NCI-H1694 (cell line): ENCODE data around the gene RIN3.

Experiments used
- DNase-seq: peaks from one replicate; lab custom pipeline; 2025; lab: John Stamatoyannopoulos, UW

RIN3 gene

DNA sequence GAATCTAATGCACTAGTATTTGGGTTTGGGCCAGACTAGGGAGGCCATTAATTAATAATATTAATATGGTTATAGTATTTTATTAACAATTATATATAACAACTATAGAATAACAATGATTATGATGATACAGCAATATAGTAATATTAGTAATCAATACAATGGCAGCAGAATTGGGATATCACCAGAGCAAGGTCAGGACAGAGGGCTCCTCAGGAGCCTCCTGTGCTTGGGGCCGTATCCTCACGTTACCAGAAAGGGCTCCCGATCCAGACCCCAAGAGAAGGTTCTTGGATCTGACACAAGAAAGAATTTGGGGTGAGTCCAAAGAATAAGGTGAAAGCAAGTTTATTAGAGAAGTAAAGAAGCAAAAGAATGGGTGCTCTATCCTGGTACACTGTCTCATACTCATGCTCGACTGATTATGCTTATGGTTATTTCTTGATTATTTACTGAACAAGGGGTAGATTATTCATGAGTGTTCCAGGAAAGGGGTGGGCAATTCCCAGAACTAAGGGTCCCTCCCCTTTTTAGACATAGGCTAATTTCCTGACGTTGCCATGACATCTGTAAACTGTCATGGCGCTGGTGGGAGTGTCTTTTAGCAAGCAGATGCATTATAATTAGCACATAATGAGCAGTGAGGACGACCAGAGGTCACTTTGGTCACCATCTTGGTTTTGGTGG lies 61.6 kb downstream of the RIN3 start:
- DNase-seq: no peak

DNA sequence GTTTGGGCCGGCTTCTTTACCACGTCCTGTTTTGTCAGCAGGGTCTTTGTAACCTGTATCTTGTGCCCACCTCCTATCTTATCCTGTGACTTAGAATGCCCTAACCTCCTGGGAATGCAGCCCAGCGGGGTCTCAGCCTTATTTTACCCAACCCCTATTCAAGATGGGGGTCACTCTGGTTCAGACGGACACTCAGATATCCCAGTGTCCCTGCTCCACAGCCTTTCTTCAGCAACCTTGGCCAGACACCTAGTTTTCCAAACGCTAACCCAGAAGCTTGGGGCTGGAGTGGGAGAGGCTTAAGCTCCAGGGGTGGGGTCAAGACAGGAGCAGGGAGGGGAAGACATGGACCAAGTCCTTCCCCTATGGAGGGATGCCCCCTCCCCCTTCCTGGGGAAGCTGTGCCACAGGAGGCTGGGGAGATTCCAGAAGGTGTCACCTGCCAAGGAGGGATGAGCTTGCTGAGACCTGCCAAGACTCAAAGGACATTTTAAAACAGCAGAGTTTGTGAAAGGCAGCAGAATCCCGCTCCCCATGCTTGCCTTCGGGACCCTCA lies 62.2 kb downstream of the RIN3 start:
- DNase-seq: no peak

DNA sequence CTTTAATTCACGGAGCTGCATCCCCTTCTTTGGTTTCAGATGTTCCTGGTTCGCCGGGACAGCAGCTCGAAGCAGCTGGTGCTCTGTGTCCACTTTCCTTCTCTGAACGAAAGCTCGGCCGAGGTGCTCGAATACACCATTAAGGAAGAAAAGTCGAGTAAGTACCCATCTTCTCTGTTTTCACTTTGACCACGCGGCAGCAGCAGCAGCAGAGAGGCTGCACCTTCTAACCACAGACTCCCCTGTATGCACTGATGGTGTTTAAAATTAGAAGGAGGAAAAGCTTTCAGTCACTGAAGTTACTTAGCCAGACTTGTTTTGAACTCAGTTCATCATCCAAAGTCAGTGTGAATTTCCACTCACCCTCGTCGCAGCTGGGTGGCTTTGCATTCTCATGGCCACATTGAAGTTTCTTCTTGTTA lies 63.8 kb downstream of the RIN3 start:
- no peak for DNase-seq

DNA sequence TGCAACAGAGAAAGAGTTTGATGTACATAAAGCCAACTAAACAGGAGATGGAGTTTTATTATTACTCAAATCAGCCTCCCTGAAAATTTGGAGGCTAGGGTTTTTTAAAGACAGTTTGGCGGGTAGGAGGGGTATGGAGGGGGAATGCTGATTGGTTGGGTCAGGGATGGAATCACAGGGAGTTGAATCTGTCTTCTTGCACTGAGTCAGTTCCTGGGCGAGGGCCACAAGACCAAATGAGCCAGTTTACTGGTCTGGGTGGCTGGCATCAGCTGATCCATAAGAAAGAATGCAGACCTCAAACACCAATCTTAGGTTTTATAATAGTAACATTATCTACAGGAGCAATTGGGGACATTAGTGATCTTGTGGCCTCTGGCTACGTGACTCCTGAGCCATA lies 64.9 kb downstream of the RIN3 start:
- DNase-seq: no peak

DNA sequence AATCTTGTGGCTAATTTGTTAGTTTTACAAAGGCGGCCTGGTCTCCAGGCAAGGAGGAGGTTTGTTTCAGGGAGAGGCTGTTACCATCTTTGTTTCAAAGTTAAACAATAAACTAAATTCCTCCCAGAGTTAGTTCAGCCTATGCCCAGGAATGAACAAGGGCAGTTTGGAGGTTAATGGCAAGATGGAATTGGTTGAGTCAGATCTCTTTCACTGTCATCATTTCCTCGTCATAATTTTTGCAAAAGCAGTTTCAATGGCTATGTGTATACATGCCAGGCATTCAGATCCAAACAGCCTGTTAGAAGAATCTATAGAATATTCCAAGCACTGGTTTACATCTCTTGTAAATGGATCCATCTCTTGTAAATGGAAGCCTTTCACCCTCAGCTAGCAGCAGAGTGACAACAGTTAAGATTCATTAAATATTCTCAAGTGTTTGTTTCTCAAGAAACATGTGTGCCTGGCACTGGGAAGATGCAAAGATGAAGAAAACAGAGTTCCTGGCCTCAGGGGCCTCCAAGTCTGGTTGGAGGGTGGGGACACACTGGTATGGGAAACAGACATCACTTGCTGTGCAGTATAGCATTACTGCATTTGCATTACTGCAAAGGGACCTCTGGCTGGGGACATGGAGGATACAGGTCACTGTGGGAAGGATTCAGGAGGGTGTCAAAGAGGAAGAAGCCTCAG lies 65.8 kb downstream of the RIN3 start:
- DNase-seq: no peak

DNA sequence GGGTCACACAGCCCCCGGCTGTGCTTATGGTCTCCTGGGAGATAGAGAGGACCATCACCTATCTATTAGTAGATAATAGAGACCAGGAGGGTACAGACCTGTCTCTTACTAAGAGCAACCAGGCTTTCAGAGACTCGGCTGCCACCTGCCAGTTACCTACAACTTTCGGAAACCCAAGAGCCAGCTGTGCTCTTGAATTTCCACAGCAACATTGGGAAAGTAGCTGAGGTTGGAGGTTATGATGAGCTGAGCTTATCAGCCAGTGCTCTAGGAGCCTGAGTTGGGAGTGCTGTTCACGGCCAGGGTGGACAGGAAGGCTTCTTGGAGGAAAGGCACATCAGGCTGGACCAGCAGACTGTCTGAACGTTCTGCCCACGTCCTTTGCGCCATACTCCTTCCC lies 67.6 kb downstream of the RIN3 start:
- DNase-seq: no peak

DNA sequence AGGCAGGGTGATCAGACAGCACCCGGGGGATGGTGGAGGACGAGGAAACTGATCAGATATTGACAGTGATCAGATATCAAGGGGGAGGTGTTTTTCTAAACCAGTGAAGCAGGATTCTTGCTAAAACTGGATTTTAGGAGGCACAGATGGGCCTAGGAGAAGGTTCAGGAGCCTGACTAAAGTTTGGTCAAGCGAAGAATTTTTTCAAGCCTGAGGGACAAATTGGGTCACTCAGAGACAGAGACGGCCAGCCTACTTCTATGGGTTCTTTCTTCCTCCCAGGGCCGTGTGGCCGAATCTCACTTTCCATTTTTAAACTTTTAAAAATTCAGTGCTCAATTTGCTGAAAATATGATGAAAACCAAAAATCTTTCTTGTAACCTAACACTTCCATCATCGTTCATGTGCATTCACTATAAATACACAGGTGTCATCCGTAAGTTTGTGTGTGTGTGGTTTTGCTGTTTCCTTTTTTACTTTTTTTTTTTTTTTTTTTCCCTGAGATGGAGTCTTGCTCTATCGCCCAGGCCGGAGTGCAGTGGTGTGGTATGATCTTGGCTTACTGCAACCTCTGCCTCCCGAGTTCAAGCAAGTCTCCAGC lies 68.5 kb downstream of the RIN3 start:
- DNase-seq: no peak

DNA sequence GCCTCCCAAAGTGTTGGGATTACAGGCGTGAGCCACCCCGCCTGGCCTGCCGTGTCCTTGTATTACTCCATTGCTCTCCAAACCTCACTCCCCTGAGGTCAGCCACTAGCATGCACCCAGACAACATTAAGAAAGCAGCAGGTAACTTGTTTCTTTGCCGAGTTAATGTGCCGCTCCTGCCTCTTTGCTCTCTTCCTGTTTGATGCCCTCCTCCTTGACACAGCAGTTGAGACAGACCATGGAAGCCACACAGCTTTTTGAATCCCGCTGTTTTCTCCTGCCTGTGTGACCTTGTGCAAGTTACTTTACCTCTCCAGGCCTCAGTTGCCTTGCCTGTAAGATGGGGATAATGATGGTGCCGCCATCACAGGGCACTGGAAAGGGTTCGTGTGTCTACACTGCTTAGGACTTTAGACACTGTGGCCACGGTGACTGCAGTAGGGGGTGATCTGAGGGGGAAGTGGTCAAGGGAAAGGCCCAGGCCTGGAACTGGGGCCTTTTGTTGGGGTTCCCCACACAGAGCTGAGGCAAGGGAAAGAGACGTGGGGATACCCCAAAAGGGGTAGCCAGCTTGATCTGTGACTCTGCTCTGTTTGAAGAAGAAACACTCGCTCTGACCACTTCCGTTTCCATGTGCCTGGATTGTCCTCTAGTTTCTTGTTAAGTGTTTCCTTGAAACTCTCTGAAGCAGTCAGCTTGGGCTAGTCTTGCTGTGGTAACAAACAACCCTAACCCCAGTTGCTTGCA lies 69.3 kb downstream of the RIN3 start:
- no peak for DNase-seq

DNA sequence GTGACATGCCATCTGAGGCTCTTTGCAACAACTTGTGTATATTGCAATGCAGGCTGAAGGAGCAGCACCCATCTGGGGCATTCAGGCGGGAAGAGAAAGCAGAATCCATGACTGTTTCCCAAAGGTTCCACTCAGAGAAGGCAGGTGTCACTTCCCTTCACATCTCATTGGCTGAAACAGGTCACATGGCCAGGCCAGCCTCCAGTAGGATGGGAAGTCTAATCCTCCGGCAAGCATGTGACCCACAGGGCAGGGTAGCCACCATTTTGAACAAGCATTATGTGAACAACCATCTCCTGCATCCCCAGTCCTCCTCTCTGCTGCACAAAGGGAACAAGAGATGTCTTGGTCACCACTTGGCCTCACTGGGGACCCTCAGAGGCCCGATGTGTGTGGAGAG lies 70.6 kb downstream of the RIN3 start:
- no peak for DNase-seq

DNA sequence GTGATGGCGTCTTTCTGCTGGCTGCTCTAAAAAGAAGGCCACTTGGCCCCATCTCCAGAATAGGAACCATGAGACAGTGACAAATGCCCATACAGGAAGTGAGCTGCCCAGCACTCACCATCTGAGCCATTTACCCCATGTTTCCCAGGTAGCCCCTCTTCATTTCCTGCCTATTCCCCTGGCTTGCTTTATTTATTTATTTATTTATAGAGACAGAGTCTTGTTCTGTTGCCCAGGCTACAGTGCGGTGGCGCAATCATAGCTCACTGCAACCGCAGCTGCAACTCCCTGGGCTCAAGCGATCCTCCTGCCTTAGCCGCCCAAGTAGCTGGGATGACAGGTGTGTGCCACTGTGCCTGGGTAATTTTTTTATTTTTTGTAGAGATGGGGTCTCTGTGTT lies 71.2 kb downstream of the RIN3 start:
- no peak for DNase-seq

DNA sequence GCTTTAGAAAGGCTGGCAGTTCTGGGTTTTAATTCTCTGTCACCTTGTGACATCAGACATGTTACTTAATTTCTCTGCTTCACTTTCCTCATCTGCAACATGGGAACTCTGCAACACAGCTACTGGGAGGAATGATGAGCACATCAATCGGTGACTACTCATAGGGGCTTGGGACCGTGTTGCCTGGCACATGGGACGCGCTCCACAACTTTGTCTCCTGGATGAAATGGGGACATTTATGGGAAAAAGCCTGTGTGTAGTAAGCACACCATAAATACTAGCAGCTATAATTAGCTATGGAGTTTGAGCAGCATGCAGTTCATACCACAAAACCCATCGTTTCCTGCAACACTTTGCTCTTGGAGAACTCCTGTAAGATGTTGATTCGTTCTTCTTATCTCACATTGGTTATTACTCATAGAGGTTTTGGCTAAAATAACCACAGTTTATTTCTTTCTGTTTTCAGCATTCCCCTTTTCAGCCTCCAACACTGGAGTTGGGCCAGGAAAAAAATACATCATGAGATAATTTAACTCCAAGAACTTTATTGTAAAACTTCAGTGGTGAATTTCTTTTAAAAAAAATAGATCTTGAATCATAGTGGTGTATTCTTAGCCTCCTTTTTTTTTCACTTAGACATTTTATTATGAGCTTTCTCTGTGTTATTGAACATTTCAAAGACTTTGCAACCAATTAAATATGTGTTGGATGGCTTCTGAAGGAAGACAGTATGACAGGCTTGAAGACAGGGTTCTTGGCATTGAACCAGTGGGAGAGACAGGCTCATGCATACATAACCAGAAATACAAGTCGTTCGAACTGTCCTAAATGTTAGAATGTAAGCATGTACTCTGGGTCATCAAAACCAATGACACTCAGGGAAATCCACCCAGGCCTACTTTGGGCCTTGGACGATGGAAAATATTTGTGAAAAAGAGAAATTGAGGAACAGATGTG lies 72.7 kb downstream of the RIN3 start:
- no peak for DNase-seq

DNA sequence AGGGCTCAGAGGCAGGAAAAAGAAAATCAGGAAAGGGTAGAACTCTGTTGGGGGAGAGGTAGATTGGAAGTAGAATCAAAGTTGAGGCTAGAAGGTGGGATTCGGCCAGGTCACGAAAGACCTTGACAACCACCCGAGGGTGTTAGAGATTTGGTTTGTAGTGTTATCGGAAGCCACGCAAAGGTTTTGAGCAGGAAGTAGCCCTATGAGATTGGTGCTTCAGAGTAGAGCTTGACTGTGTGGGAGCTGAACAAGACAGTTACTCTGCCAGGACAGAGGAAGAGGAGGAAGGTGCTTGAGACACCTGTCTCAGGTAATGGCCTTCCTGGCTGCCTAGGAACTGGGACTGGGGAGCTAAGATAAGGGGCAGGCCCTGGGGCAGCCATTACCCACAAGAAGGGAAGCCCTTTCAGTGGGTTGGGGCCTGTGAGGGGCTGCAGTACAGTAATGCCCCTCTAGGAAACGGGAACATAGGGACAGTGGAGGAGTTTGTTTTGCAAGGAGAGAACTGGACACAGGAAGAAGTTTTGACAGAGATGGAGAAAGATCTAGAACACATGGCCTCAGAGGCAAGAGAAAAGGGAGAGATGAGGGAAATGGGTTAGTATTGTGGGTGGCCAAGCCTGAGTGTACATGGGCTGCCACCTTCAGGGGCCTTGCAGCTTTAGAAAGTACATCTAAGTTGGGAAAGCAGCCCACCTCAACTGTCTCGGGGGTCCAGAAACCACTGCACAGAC lies 73.5 kb downstream of the RIN3 start:
- DNase-seq: no peak

DNA sequence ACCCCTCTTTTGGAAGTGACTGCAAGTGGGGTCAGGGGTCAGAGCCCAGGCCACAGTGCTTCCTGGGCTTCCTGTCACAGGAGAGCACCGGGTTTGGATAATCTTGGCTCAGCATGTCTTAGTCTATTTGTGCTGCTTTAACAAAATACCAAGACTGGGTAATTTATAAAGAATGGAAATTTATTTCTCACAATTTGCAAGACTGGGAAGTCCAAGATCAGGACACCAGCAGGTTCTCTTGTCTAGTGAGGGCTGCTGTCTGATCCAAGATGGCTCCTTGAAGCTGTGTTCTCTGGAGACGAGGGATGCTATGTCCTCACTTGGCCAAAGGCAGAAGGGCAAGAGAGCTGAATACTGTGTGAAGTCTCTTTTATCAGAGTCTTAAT lies 74.1 kb downstream of the RIN3 start:
- no peak for DNase-seq

DNA sequence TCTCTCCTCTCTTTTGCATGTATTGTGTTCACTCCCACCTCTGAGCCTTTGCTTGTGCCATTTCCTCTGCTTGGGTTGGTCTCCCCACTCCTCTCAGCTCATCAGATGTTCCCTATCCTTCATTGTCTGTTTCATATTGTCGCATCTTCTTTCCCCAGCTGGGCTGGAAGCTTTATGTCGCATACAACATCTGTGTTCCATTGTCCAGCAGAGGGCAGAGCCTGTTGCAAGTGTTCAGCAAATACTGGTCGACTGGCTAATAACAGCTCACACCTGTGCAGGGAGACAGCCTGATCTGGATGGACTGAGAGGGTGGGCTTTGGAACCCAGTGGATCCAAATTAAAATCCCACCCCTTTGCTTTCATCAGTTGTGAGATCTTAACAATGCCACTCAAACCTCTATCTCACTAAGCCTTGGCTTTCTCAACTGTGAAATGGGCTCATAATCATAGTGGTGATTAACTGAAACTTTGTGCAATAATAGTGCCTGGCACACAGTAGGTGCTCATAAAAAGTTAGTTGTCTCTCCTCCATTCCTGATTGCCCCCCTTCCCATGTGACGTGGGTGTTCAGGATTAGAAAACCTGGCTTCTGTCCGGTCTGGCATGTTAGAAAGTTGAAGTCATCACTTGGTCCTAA lies 75.8 kb downstream of the RIN3 start:
- DNase-seq: no peak

DNA sequence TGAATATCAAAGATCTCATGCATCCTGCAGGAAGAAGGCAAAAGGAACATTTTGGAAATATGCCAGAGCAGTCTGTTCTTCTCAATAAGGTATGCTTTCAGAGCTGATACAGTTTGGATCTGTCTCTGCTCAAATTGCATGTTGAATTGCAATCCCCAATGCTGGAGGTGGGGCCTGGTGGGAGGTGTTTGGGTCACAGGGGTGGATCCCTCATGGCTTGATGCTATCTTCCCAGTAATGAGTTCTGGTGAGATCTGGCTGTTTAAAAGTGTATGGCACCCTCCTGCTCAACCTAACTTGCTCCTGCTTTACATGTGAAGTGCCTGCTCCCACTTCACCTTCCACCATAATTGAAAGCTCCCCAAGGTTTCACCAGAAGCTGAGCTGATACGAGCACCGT lies 76.6 kb downstream of the RIN3 start:
- no peak for DNase-seq

DNA sequence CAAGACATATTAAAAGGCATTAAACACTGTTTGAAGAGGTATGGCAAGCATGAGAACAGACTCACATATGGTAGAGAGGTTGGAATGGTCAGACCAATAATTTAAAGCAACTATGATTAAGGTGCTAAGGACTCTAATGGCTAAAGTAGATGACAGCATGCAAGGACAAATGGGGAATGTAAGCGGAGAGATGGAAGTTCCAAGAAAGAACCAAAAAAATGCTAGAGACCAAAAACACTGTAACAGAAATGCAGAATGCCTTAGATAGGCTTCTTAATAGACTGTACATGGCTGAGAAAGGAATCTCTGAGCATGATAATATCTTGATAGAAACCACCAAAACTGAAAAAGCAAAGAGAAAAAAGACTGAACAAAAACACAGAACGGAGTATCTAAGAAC lies 77.4 kb downstream of the RIN3 start:
- no peak for DNase-seq

DNA sequence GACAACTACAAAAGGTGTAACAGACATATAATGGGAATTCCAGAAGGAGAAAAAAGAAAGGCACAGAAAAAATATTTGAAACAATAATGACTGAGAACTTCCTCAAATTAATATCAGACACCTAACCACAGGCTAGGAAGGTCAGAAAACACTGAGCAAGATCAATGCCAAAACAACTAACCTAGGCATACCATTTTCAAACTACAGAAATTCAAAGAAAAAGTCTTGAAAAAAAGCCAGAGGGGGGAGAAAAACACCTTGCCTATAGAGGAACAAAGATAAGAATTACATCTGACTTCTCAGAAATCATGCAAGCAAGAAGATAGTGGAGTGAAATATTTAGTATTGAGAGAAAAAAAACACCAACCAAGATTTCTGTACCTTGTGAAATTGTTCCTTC lies 77.8 kb downstream of the RIN3 start:
- no peak for DNase-seq

DNA sequence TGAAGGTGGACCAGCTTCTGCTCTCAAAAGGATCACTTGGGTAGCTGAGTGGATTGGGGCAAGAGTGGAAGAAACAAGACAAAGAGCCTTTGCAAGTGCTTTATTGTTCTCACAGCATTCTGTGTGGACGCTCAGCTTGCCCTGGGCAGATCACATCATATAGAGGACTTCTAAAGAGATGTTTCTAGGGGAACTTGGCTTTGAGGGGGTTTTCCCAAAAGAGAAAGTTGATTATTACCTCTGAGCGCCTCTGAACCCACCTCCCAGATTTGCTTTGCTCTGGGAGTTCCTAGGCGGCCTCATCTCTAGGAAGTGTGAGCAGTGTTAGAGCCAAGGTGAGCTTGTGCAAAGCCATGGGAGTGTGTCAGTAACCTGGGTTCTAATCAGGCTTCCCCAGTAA lies 81.7 kb downstream of the RIN3 start:
- DNase-seq: no peak

DNA sequence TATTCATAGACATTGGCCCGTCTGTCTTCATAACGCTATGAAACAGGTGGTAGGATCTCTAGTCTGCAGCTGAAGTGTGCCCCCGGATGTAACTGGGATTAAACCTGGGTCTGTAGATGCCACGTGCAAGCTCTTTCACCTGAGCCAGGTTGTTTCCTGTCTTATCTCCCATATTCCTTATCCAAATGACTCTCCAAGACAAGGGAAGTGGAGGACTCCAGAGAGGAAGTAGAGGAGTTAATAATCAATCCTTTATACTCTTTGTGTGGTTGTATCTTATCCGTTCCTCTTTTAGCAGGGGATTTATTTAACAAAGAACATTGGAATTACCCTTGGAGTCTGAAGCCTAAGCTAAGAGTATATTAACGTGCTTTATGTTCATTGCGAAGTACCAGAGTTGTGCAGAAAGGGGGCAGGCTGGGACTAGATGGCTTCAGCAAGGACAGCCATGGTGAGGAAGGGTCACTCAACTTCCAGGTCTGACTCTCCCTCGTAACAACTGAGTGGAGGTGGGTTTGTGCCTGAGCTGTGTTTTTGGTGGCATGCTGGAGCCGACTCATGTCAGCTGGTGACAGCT lies 82.8 kb downstream of the RIN3 start:
- no peak for DNase-seq
